Measurements from ENCODE around the gene TRRAP.
A peak's percentile ranks its signal among the peaks of the same experiment; 100 is the strongest.

The TRRAP gene

GRCh38 chr7:99010281-99010680 is 131.9 kb downstream of the TRRAP start:
- no peaks in the 10 kb centered on the region for H3K9me3 ChIP-seq
- intact Hi-C loops (cut with DNase I; ENCODE audit: low total_unique reads): no loop called here
- H3K27me3 ChIP-seq: no peaks in the 10 kb centered on the region
- peak in 1 of 2 donors; percentile 21 for DNase-seq
- no peak overlapping the region for H3K4me3 ChIP-seq
- no peak for TF ChIP-seq CTCF (IDR thresholded peaks at IDR 0.05)
- no peak overlapping the region for H3K27ac ChIP-seq
- H3K4me1 ChIP-seq: no peaks in the 10 kb centered on the region
- peaks cover 87 to 100% (median 100%) of the 10 kb centered on the region in 3 donors for H3K36me3 ChIP-seq

GRCh38 chr7:99011341-99011705 is 133.0 kb downstream of the TRRAP start:
- Histone ChIP-seq H3K36me3 (peaks cover 86 to 99% (median 97%) of the 10 kb centered on the region in 3 donors), H3K9me3 (no peaks in the 10 kb centered on the region), H3K27ac (no peak overlapping the region), H3K4me1 (no peaks in the 10 kb centered on the region), H3K4me3 (no peak overlapping the region), H3K27me3 (no peaks in the 10 kb centered on the region)
- no peak for TF ChIP-seq CTCF (IDR thresholded peaks at IDR 0.05)
- peak in 1 of 2 donors; percentile 60 for DNase-seq
- intact Hi-C loops (cut with DNase I; ENCODE audit: low total_unique reads): no loop called here

- DNase-seq: peak in 1 of 2 donors; percentile 62
- H3K27me3 ChIP-seq: no peaks in the 10 kb centered on the region
- no peaks in the 10 kb centered on the region for H3K4me1 ChIP-seq
- no peak overlapping the region for H3K27ac ChIP-seq
- peaks cover 80 to 93% (median 92%) of the 10 kb centered on the region in 3 donors for H3K36me3 ChIP-seq
- no peak for TF ChIP-seq CTCF (IDR thresholded peaks at IDR 0.05)
- intact Hi-C loops (cut with DNase I; ENCODE audit: low total_unique reads): no loop called here
- H3K9me3 ChIP-seq: no peaks in the 10 kb centered on the region
- no peak overlapping the region for H3K4me3 ChIP-seq
Measured at GRCh38 chr7:99011706-99012404, 133.5 kb downstream of the TRRAP start.

GRCh38 chr7:99012722-99013121 is 134.4 kb downstream of the TRRAP start:
- no peak overlapping the region for H3K27ac ChIP-seq
- no peaks in the 10 kb centered on the region for H3K4me1 ChIP-seq
- no peaks in the 10 kb centered on the region for H3K27me3 ChIP-seq
- peak in 1 of 2 donors; percentile 27 for DNase-seq
- intact Hi-C loops (cut with DNase I; ENCODE audit: low total_unique reads): no loop called here
- TF ChIP-seq CTCF (IDR thresholded peaks at IDR 0.05): no peak
- H3K4me3 ChIP-seq: no peak overlapping the region
- peaks cover 74 to 85% (median 83%) of the 10 kb centered on the region in 3 donors for H3K36me3 ChIP-seq
- H3K9me3 ChIP-seq: no peaks in the 10 kb centered on the region

GRCh38 chr7:99013266-99014112 is 135.2 kb downstream of the TRRAP start:
- no peak overlapping the region for H3K4me3 ChIP-seq
- TF ChIP-seq CTCF (IDR thresholded peaks at IDR 0.05): no peak
- H3K27ac ChIP-seq: no peak overlapping the region
- peaks cover 67 to 77% (median 75%) of the 10 kb centered on the region in 3 donors for H3K36me3 ChIP-seq
- H3K4me1 ChIP-seq: no peaks in the 10 kb centered on the region
- intact Hi-C loops (cut with DNase I; ENCODE audit: low total_unique reads): no loop called here
- no peaks in the 10 kb centered on the region for H3K27me3 ChIP-seq
- no peaks in the 10 kb centered on the region for H3K9me3 ChIP-seq
- peak in 1 of 2 donors; percentile 61 for DNase-seq
